Stimulated activated CD8-positive, alpha-beta memory T cell treated with anti-CD3 and anti-CD28 coated beads, Interleukin-12 subunit alpha, Interleukin-12 subunit beta, amount 100 ng/mL, for 24 hours (primary cell): ENCODE measurements around the gene CISD3.
A peak's percentile ranks its signal among the peaks of the same experiment; 100 is the strongest.

Experiments
- DNase-seq: peaks from one replicate; pipeline ENCODE4 v3.0.0-alpha.2; 2020; ENCODE audit errors: extremely low read depth

Gene CISD3

GRCh38 chr17:38729886-38730525 is at the start of gene CISD3:
Gene CISD3 (plus strand): TSS chr17:38730341. CDS start chr17:38730359, 18 bp downstream.
- DNase-seq, result peak; percentile 77

GRCh38 chr17:38681096-38681495 is 49.0 kb upstream of the CISD3 start:
- no peak for DNase-seq

GRCh38 chr17:38685491-38685890 is 44.6 kb upstream of the CISD3 start:
- no peak for DNase-seq

GRCh38 chr17:38687286-38687685 is 42.9 kb upstream of the CISD3 start:
- no peak for DNase-seq

- DNase-seq, result no peak
Observed at GRCh38 chr17:38690386-38690785, 39.8 kb upstream of the CISD3 start.

GRCh38 chr17:38691154-38691553 is 39.0 kb upstream of the CISD3 start:
- DNase-seq, result no peak

- no peak for DNase-seq
Observed at GRCh38 chr17:38693700-38694329, 36.3 kb upstream of the CISD3 start.

- DNase-seq, result no peak
Observed at GRCh38 chr17:38697061-38697820, 32.9 kb upstream of the CISD3 start.

GRCh38 chr17:38698760-38699159 is 31.4 kb upstream of the CISD3 start:
- DNase-seq, result no peak

GRCh38 chr17:38701504-38702165 is 28.5 kb upstream of the CISD3 start:
- peak; percentile 57 for DNase-seq

- no peak for DNase-seq
Observed at GRCh38 chr17:38702166-38702915, 27.8 kb upstream of the CISD3 start.

- DNase-seq, result no peak
Observed at GRCh38 chr17:38702916-38703741, 27.0 kb upstream of the CISD3 start.

- peak; percentile 73 for DNase-seq
Observed at GRCh38 chr17:38703742-38704605, 26.2 kb upstream of the CISD3 start.

GRCh38 chr17:38704606-38705522 is 25.3 kb upstream of the CISD3 start, which contains the start of gene MLLT6:
Gene MLLT6 (plus strand): TSS chr17:38705273. CDS start chr17:38705633, 360 bp downstream.
- no peak for DNase-seq

- DNase-seq, result no peak
Observed at GRCh38 chr17:38705523-38705802, 24.7 kb upstream of the CISD3 start.

- no peak for DNase-seq
Observed at GRCh38 chr17:38705803-38706504, 24.2 kb upstream of the CISD3 start.

GRCh38 chr17:38706505-38707216 is 23.5 kb upstream of the CISD3 start:
- DNase-seq, result no peak
